HepG2 (cell line): ENCODE results near the gene LDHAL6B. TPM values are rescaled to one million over a fixed set of nuclear protein-coding genes. Genes with fewer than 3 reads are reported as not detected.
A peak's percentile ranks its signal among the peaks of the same experiment; 100 is the strongest.

Experiments
- ATAC-seq: fragments of 200-7000 bp; cut with Tn5 transposase; 3 replicates; pipeline ENCODE4 v1.9.1; 2020; ENCODE audit warnings: mild to moderate bottlenecking, moderate library complexity
- BruUV-seq: library from RNA; stranded (reverse); fragments of 400-500 nt; replicated peaks from 2 replicates; lab custom pipeline; 2021; lab: Mats Ljungman, UMichigan
- CTCF ChIA-PET: fragments of 300-600 bp; formaldehyde crosslinking; extraction: SDS; loops from one replicate; lab custom pipeline; 2021; ENCODE audit warnings: low total read pairs, inconsistent platforms, low intra/inter-chr PET ratio; lab: Yijun Ruan, JAX
- POLR2A ChIA-PET: fragments of 350-600 bp; sonication (Branson Sonifier 250); formaldehyde crosslinking; loops from one replicate; lab custom pipeline; 2020; ENCODE audit warnings: antibody characterized with exemption, inconsistent platforms; lab: Yijun Ruan, JAX
- DNase-seq: peaks from one replicate; pipeline ENCODE4 v3.0.0-alpha.2; 2015; ENCODE audit warnings: low spot score
- FAIRE-seq: peaks from 3 replicates; lab custom pipeline; 2011; peaks lifted over from hg19 to GRCh38; lab: Jason Lieb, UNC
- H2AFZ ChIP-seq: one replicate; pipeline ENCODE4 v1.6.1; 2011; ENCODE audit warnings: low read length, inconsistent platforms
- H3K27ac ChIP-seq: fragments of 300-600 bp; 3 replicates; pipeline ENCODE4 v1.8.0; 2011; ENCODE audit warnings: mixed run types, mild to moderate bottlenecking, mixed read lengths, low read length, inconsistent platforms; ENCODE audit not compliant: insufficient read depth; ENCODE audit errors: extremely low read length
- H3K27me3 ChIP-seq, 2 experiments: fragments of 200-600 bp in 1 of 2; 2 replicates in 1 of 2; 3 replicates in 1 of 2; pipeline versions ENCODE4 v1.6.0 to v1.8.0; 2011; ENCODE audit warnings: low read length in 2 of 2, mild to moderate bottlenecking in 2 of 2, moderate library complexity in 2 of 2, inconsistent platforms in 1 of 2; ENCODE audit not compliant: insufficient read depth in 2 of 2, control insufficient read depth in 1 of 2
- H3K36me3 ChIP-seq, 2 experiments: fragments of 200-600 bp in 1 of 2; replicated peaks in 1 of 2; 2 replicates in 1 of 2; 3 replicates in 1 of 2; pipeline versions ENCODE4 v1.5.1 to v1.8.0; 2011; ENCODE audit warnings: low read length in 2 of 2, inconsistent platforms in 1 of 2; ENCODE audit not compliant: insufficient read depth in 2 of 2, control insufficient read depth in 1 of 2
- H3K4me1 ChIP-seq: 2 replicates; pipeline ENCODE4 v1.5.1; 2012; ENCODE audit warnings: low read length, inconsistent platforms; ENCODE audit not compliant: insufficient read depth
- H3K4me2 ChIP-seq: 2 replicates; pipeline ENCODE4 v1.6.0; 2011; ENCODE audit warnings: low read depth, low read length, inconsistent platforms
- H3K4me3 ChIP-seq, 3 experiments: fragments of 200-600 bp in 1 of 3; sonication (generic), shearing (Covaris generic) in 1 of 3; replicated peaks in 1 of 3; 2 replicates each; pipeline ENCODE4 v1.5.1; 2011 to 2016; ENCODE audit warnings: low read length in 3 of 3, inconsistent platforms in 2 of 3, low read depth in 2 of 3, mild to moderate bottlenecking in 2 of 3, control low read depth in 1 of 3, mixed read lengths in 1 of 3; ENCODE audit not compliant: insufficient read depth in 1 of 3
- H3K79me2 ChIP-seq: one replicate; pipeline ENCODE4 v1.6.1; 2011; ENCODE audit warnings: low read length, inconsistent platforms; ENCODE audit not compliant: insufficient read depth
- H3K9ac ChIP-seq: 2 replicates; pipeline ENCODE4 v1.6.0; 2011; ENCODE audit warnings: mild to moderate bottlenecking, low read depth, low read length, inconsistent platforms; ENCODE audit not compliant: insufficient read depth
- H3K9me3 ChIP-seq: 2 replicates; pipeline ENCODE4 v1.5.1; 2012; ENCODE audit warnings: mild to moderate bottlenecking, low read length
- H4K20me1 ChIP-seq: 2 replicates; pipeline ENCODE4 v1.6.0; 2011; ENCODE audit warnings: inconsistent platforms, mild to moderate bottlenecking, low read length, moderate library complexity; ENCODE audit not compliant: insufficient read depth
- CEBPB ChIP-seq: IDR thresholded peaks from 2 replicates; pipeline ENCODE4 v1.6.1; 2011; ENCODE audit warnings: low read depth, low read length, improper control_type of control experiment, borderline replicate concordance
- CENPBD1 ChIP-seq: sonication (generic); formaldehyde crosslinking; IDR thresholded peaks from 2 replicates; pipeline ENCODE4 v1.8.0; 2022; ENCODE audit warnings: missing genetic modification reagents, low read depth, mild to moderate bottlenecking, borderline replicate concordance
- DNMT1 ChIP-seq: sonication (generic); formaldehyde crosslinking; IDR thresholded peaks from 2 replicates; pipeline ENCODE4 v1.5.1; 2020; ENCODE audit warnings: mild to moderate bottlenecking, missing genetic modification reagents
- ZNF782 ChIP-seq: sonication (generic); formaldehyde crosslinking; IDR thresholded peaks from 2 replicates; pipeline ENCODE4 v1.4.0; 2020; ENCODE audit warnings: missing genetic modification reagents, mild to moderate bottlenecking, borderline replicate concordance
- WGBS: methylation state at CpG from one replicate; pipeline ENCODE4 v1.1.6; 2017; ENCODE audit warnings: low lambda C conversion rate; 5-methylcytosine and 5-hydroxymethylcytosine counted together
- in situ Hi-C: cut with HindIII; loops from 2 replicates; pipeline ENCODE4 v1.10.0; 2017; ENCODE audit warnings: low pct_unique_long_range_greater_than_20kb; ENCODE audit not compliant: extremely low pct_ligation_motif_present
- intact Hi-C: fragments of 100-400 bp; cut with micrococcal nuclease; formaldehyde crosslinking; loops from one replicate; pipeline ENCODE4 v1.10.0; 2022; ENCODE audit not compliant: unreplicated experiment
- polyA plus RNA-seq, 8 experiments: library from polyadenylated mRNA; depleted of rRNA in 3 of 8; stranded (reverse) in 7 of 8; unstranded in 1 of 8; fragments of >200 nt; fragmentation: Illumina TruSeq in 4 of 8; extraction: Trizol in 4 of 8; gene quantifications; 2 replicates each; pipeline versions ENCODE4 v1.2.1 to v1.2.3, GENCODE V29; 2011 to 2016; ENCODE audit warnings: low read depth in 4 of 8, missing spikeins in 1 of 8, mixed read lengths in 1 of 8; ENCODE audit not compliant: insufficient read depth in 1 of 8
- total RNA-seq, 5 experiments: library from RNA; depleted of rRNA; stranded (reverse); fragments of >200 nt; fragmentation: Illumina TruSeq; extraction: Trizol; gene quantifications; 2 replicates each; pipeline ENCODE4 v1.2.3, GENCODE V29; 2016; ENCODE audit warnings: low read depth in 1 of 5

LDHAL6B gene
- total and polyA plus RNA-seq, 2 of the 13 experiments (the other 11 are each of a cell fraction or from before 2014, with no cell fraction given) = not detected

GRCh38 chr15:59229453-59229852 is 22.8 kb downstream of the LDHAL6B start:
- Histone ChIP-seq H4K20me1 (no peaks in the 10 kb centered on the region), H3K4me1 (no peaks in the 10 kb centered on the region), H3K36me3 (peaks cover 6 to 15% of the 10 kb centered on the region in 2 experiments; a peak in 4 of 5 replicates), H3K4me2 (no peak overlapping the region), H3K9me3 (no peaks in the 10 kb centered on the region), H3K4me3 (no peak overlapping the region), H3K9ac (no peak overlapping the region), H3K79me2 (no peaks in the 10 kb centered on the region), H3K27me3 (no peaks in the 10 kb centered on the region), H3K27ac (no peak overlapping the region), H2AFZ (no peak overlapping the region)
- TF ChIP-seq DNMT1 (CRISPR knock-in tag) (no peak), ZNF782 (no peak), CEBPB (peak; percentile 78; the same call in 1 of the 2 replicates)
- CTCF ChIA-PET = no interaction called here
- in situ Hi-C loops (no loop called here), intact Hi-C loops (no loop called here)
- WGBS = 81% methylated on average over 3 of the region's 3 CpGs
- FAIRE-seq (no peak), ATAC-seq (no peak), DNase-seq (no peak)
- no TSS peak for BruUV-seq
- POLR2A ChIA-PET = no interaction called here

GRCh38 chr15:59230531-59231055 is 23.9 kb downstream of the LDHAL6B start:
- Histone ChIP-seq H3K27me3 (no peaks in the 10 kb centered on the region), H2AFZ (no peak overlapping the region), H3K4me3 (no peak overlapping the region), H3K4me2 (no peak overlapping the region), H3K27ac (no peak overlapping the region), H3K79me2 (no peaks in the 10 kb centered on the region), H3K4me1 (no peaks in the 10 kb centered on the region), H4K20me1 (no peaks in the 10 kb centered on the region), H3K9ac (no peak overlapping the region), H3K36me3 (peaks cover 4 to 8% of the 10 kb centered on the region in 2 experiments; a peak in 3 of 5 replicates), H3K9me3 (no peaks in the 10 kb centered on the region)
- in situ Hi-C loops = no loop called here
- ChIA-PET POLR2A (no interaction called here), CTCF (no interaction called here)
- intact Hi-C loops = no loop called here
- WGBS = 93% methylated on average over 2 of the region's 2 CpGs
- FAIRE-seq = no peak
- no peak for DNase-seq
- no peak for ATAC-seq
- no peak for TF ChIP-seq CENPBD1 (CRISPR knock-in tag)
- no TSS peak for BruUV-seq
